Keratinocyte (primary cell): ENCODE results near the gene IPO13. TPM values are rescaled to one million over a fixed set of nuclear protein-coding genes. Genes with fewer than 3 reads are reported as not detected.

Source experiments
- DNase-seq: peaks from one replicate; pipeline ENCODE4 v3.0.0-alpha.2; 2011; ENCODE audit warnings: low read depth, missing footprints, low spot score
- FAIRE-seq: peaks from 2 replicates; lab custom pipeline; 2011; peaks lifted over from hg19 to GRCh38; lab: Jason Lieb, UNC
- H2AFZ ChIP-seq: 2 replicates; pipeline ENCODE4 v1.6.0; 2012; ENCODE audit warnings: low read length, control low read depth, inconsistent platforms; ENCODE audit not compliant: control insufficient read depth
- H3K27ac ChIP-seq: 2 replicates; pipeline ENCODE4 v1.5.1; 2011; ENCODE audit warnings: low read length; ENCODE audit not compliant: control insufficient read depth, insufficient read depth
- H3K27me3 ChIP-seq: 3 replicates; pipeline ENCODE4 v1.6.0; 2011; ENCODE audit warnings: low read length; ENCODE audit not compliant: control insufficient read depth, insufficient read depth; ENCODE audit errors: extremely low read depth
- H3K36me3 ChIP-seq, 2 experiments: 2 replicates in 1 of 2; 3 replicates in 1 of 2; pipeline ENCODE4 v1.5.1; 2011; ENCODE audit warnings: low read length in 2 of 2, mild to moderate bottlenecking in 1 of 2; ENCODE audit not compliant: control insufficient read depth in 2 of 2, insufficient read depth in 2 of 2; ENCODE audit errors: extremely low read depth in 1 of 2
- H3K4me1 ChIP-seq: 3 replicates; pipeline ENCODE4 v1.5.1; 2011; ENCODE audit warnings: low read length; ENCODE audit not compliant: control insufficient read depth, insufficient read depth; ENCODE audit errors: extremely low read depth
- H3K4me2 ChIP-seq: 3 replicates; pipeline ENCODE4 v1.6.0; 2011; ENCODE audit warnings: low read depth, low read length; ENCODE audit not compliant: control insufficient read depth, insufficient read depth; ENCODE audit errors: extremely low read depth
- H3K4me3 ChIP-seq, 3 experiments: fragments of 200-600 bp in 1 of 3; sonication (generic) in 1 of 3; 2 replicates in 2 of 3; 3 replicates in 1 of 3; pipeline ENCODE4 v1.5.1; 2011 to 2016; ENCODE audit warnings: low read length in 3 of 3, mild to moderate bottlenecking in 3 of 3, control low read depth in 2 of 3, inconsistent platforms in 1 of 3, low read depth in 1 of 3, mixed read lengths in 1 of 3, mixed run types in 1 of 3, moderate library complexity in 1 of 3; ENCODE audit not compliant: control insufficient read depth in 2 of 3, insufficient read depth in 2 of 3; ENCODE audit errors: extremely low read depth in 1 of 3
- H3K79me2 ChIP-seq: 2 replicates; pipeline ENCODE4 v1.6.0; 2012; ENCODE audit warnings: low read length; ENCODE audit not compliant: control insufficient read depth, insufficient read depth
- H3K9ac ChIP-seq: 3 replicates; pipeline ENCODE4 v1.6.0; 2011; ENCODE audit warnings: low read length; ENCODE audit not compliant: control insufficient read depth, insufficient read depth; ENCODE audit errors: extremely low read depth
- H3K9me1 ChIP-seq: 3 replicates; pipeline ENCODE4 v1.6.0; 2011; ENCODE audit warnings: low read length; ENCODE audit not compliant: control insufficient read depth, insufficient read depth; ENCODE audit errors: extremely low read depth
- H3K9me3 ChIP-seq: 2 replicates; pipeline ENCODE4 v1.5.1; 2012; ENCODE audit warnings: low read depth, low read length; ENCODE audit not compliant: control insufficient read depth
- H4K20me1 ChIP-seq: 3 replicates; pipeline ENCODE4 v1.6.0; 2011; ENCODE audit warnings: low read length; ENCODE audit not compliant: control insufficient read depth, insufficient read depth; ENCODE audit errors: extremely low read depth
- EZH2 ChIP-seq: IDR thresholded peaks from one replicate; pipeline ENCODE4 v1.6.1; 2012; ENCODE audit warnings: inconsistent platforms, mild to moderate bottlenecking, low read length, moderate library complexity
- dilution Hi-C: fragments of 300-500 bp; cut with MboI; formaldehyde crosslinking; loops from one replicate; pipeline ENCODE4 v1.7.0; 2020; ENCODE audit warnings: low sequenced_read_pairs; ENCODE audit not compliant: extremely low pct_ligation_motif_present
- polyA plus RNA-seq, 5 experiments: library from polyadenylated mRNA; depleted of rRNA in 3 of 5; stranded (reverse) in 3 of 5; stranded (forward) in 1 of 5; unstranded in 1 of 5; fragments of >200 nt; gene quantifications; 1 replicate in 1 of 5; 2 replicates in 3 of 5; 3 replicates in 1 of 5; pipeline versions ENCODE4 v1.2.1 to v1.2.3, GENCODE V29; 2011 to 2012; ENCODE audit warnings: missing spikeins in 2 of 5, low read depth in 1 of 5, low replicate concordance in 1 of 5
- TF ChIP-seq, protein P1 (sequence below), 3 experiments: IDR thresholded peaks in 1 of 3; conservative IDR thresholded peaks in 1 of 3; optimal IDR thresholded peaks in 1 of 3; 2 replicates in 2 of 3; 3 replicates in 1 of 3; pipeline versions ENCODE3 to v1.5.1; 2011; ENCODE audit warnings: low read length in 3 of 3, mild to moderate bottlenecking in 3 of 3, moderate library complexity in 2 of 3, control low read depth in 1 of 3, inconsistent platforms in 1 of 3; ENCODE audit not compliant: insufficient read depth in 2 of 3; ENCODE audit errors: extremely low read depth in 1 of 3

Gene IPO13
- polyA plus RNA-seq, 1 donor (not counting 4 experiments of a cell fraction or from before 2014, with no cell fraction given) = 20.7 TPM

DNA sequence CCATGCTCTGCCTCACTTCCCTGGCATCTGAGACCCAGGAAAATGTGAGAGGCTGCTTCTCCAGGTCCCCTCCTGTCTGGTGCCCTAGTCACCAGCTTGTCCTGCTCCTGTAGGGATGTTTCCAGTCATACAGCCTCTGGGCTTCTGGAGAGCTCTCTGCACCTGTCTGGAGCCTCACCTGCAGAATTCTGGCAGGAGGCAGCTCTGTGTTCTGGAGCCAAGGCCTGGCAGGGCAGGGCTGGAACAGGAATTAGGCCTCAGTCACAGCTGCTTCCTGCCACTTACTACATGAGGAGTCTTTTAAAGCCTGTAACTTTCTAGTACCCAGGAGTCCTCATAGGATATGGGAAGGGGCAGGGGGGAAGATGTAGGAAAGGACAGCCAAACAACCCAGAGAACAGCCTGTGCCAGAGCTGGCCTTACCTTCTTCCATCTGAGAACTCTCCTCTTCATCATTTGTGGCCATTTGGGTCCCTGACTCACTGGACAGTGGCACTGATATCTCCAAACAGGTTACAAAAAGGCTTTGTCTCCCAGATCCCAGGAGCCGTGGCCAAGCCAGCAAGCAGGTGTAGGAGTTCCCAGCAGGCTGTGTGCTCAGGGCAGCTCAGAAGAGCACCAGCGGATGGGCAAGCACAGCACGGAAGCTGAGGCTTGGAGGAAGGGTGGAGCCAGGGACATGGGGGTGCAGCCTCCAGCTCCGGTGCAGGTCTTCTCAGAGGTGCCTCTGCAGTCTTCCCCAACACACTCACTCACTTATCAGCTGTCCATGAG lies 44.5 kb upstream of the IPO13 start:
- FAIRE-seq (no peak), DNase-seq (no peak)
- Histone ChIP-seq H3K9ac (no peak overlapping the region), H3K9me3 (no peaks in the 10 kb centered on the region), H3K27me3 (no peaks in the 10 kb centered on the region), H3K79me2 (no peaks in the 10 kb centered on the region), H2AFZ (no peak overlapping the region), H3K4me2 (no peak overlapping the region), H3K27ac (no peak overlapping the region), H3K36me3 (peaks cover 0 to 2% of the 10 kb centered on the region in 2 experiments), H3K4me1 (peaks cover 9% of the 10 kb centered on the region), H4K20me1 (no peaks in the 10 kb centered on the region), H3K9me1 (no peaks in the 10 kb centered on the region), H3K4me3 (no peak overlapping the region)
- no peak for TF ChIP-seq EZH2
- TF ChIP-seq, protein P1, sequence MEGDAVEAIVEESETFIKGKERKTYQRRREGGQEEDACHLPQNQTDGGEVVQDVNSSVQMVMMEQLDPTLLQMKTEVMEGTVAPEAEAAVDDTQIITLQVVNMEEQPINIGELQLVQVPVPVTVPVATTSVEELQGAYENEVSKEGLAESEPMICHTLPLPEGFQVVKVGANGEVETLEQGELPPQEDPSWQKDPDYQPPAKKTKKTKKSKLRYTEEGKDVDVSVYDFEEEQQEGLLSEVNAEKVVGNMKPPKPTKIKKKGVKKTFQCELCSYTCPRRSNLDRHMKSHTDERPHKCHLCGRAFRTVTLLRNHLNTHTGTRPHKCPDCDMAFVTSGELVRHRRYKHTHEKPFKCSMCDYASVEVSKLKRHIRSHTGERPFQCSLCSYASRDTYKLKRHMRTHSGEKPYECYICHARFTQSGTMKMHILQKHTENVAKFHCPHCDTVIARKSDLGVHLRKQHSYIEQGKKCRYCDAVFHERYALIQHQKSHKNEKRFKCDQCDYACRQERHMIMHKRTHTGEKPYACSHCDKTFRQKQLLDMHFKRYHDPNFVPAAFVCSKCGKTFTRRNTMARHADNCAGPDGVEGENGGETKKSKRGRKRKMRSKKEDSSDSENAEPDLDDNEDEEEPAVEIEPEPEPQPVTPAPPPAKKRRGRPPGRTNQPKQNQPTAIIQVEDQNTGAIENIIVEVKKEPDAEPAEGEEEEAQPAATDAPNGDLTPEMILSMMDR (optimal IDR thresholded peaks at IDR 0.05 in 1 of 3, IDR thresholded peaks at IDR 0.05 in 1 of 3, conservative IDR thresholded peaks at IDR 0.05 in 1 of 3; ENCODE audit: extremely low read depth in 1 of 3, insufficient read depth in 2 of 3, low read length in 3 of 3) = no peak
- dilution Hi-C loops = no loop called here

DNA sequence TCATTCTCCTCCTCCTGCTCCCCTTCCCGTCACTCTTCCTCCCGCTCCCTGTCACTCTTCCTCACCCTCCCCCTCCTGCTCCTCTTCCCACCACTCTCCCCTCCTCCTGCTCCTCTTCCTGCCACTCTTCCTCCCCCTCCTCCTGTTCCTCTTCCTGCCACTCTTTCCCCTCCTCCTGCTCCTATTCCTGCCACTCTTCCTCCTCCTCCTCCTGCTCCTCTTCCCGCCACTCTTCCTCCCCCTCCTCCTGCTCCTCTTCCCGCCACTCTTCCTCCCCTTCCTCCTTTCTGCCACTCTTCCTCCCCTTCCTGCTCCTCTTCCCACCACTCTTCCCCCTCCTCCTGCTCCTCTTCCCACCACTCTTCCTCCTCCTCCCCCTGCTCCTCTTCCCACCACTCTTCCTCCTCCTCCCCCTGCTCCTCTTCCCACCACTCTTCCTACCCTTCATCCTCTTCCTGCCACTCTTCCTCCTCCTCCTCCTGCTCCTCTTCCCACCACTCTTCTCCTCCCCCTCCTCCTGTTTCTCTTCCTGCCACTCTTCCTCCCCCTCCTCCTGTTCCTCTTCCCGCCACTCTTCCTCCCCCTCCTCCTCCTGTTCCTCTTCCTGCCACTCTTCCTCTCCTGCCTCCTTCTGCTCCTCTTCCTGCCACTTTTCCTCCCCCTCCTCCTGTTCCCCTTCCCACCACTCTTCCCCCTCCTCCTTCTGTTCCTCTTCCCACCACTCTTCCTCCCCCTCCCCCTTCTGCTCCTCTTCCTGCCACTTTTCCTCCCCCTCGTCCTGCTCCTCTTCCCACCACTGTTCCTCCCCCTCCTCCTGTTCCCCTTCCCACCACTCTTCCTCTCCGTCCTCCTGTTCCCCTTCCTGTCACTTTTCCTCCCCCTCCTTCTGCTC lies 41.8 kb upstream of the IPO13 start:
- H3K4me3 ChIP-seq = no peak overlapping the region
- peaks cover 9% of the 10 kb centered on the region for H3K4me1 ChIP-seq
- H4K20me1 ChIP-seq = no peaks in the 10 kb centered on the region
- no peak overlapping the region for H3K27ac ChIP-seq
- TF ChIP-seq EZH2 = no peak
- TF ChIP-seq, protein P1 (optimal IDR thresholded peaks at IDR 0.05 in 1 of 3, IDR thresholded peaks at IDR 0.05 in 1 of 3, conservative IDR thresholded peaks at IDR 0.05 in 1 of 3; ENCODE audit: extremely low read depth in 1 of 3, insufficient read depth in 2 of 3, low read length in 3 of 3) = no peak
- H3K9me3 ChIP-seq = no peaks in the 10 kb centered on the region
- no peaks in the 10 kb centered on the region for H3K9me1 ChIP-seq
- H2AFZ ChIP-seq = no peak overlapping the region
- no peaks in the 10 kb centered on the region for H3K36me3 ChIP-seq
- no peak overlapping the region for H3K9ac ChIP-seq
- H3K27me3 ChIP-seq = no peaks in the 10 kb centered on the region
- dilution Hi-C loops = no loop called here
- DNase-seq (no peak), FAIRE-seq (no peak)
- H3K79me2 ChIP-seq = no peaks in the 10 kb centered on the region
- no peak overlapping the region for H3K4me2 ChIP-seq
